ENCODE results near the gene SMC2.

The SMC2 gene

DNA sequence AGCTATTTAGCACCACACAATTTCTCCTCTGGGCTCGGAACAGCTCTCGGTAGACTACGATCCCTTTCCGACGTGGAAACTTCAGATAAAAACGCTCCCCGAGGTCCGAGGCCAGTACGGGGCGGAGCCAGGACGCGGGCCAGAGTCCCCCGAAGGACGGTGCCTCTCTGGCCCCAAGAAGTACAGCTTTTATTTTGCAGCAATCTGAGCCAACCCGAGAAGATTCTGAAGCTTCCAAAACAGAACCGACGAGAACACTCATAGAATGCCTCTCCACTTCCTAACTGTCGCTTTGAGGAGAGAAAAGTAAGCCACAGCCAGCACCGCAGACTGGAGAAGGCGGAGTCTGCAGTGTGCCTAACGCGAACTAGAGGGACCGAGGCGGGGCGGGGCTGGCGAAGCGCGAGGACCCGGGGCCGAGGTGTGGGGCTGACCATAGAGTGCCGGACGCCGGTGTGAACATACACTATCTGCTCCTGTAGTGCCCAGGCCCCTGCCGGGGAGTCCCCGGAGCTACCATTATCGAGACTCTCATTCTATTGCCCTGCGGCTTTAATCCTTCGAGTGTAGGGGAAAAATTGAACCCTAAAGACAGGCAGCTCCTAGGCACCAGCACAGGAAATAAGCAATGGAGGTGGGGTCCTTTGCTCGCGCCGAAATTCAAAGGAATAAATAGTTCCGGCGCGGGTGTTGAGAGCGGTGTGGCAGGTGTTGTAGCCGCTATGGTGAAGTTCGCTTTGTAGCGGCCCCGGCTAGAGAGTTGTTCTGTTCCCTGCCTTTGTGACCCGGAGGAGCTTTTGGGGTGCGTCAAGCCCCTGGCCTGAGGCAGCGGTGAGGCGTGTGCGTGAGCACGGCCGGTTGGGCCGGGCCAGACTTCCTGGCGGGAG lies at the start of gene SMC2:
SMC2 (plus strand) TSS at position 663 of the 887 bp plus-strand sequence. CDS start 1,076 bp downstream, outside the sequence.
- peak; percentile 88 for DNase-seq (ENCODE audit: low read depth)

DNA sequence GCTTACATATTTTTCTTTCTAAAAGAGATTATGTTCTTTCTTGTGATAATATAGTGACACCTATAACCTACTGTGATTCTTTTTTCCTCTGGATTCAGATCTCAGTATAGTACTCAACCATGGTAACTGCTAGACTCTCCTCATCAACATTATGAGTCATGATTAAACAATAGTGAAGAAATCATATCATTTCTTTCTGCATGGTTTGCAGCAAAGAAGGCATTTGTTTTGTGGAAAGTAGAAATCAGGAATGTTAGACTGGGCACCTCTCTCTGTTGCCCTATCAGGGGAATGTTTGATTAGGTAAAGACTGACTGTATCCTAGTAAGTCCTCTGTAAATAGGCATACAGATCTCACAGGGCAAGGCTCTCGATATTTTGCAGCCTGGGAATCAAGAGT lies 25.6 kb upstream of the SMC2 start:
- DNase-seq (ENCODE audit: low read depth) = no peak

DNA sequence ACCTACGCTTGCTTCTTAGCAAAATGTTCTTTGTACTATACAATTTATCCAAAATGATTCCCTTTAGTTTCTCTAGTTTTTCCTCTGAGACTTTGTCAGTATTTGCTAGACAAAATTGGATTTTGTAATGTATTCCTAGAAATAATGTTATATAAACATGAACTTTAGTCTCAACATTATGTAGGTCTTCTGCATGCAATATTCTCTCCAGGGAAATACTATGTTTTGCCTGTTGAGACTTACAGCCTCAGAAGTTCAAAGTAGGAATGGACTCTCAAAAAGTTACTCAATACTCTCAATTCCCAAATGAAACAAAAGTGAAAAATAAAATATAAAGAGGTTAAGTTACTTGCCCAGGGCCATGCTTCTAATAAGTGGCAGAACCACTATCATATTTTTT lies 24.8 kb upstream of the SMC2 start:
- no peak for DNase-seq (ENCODE audit: low read depth)

DNA sequence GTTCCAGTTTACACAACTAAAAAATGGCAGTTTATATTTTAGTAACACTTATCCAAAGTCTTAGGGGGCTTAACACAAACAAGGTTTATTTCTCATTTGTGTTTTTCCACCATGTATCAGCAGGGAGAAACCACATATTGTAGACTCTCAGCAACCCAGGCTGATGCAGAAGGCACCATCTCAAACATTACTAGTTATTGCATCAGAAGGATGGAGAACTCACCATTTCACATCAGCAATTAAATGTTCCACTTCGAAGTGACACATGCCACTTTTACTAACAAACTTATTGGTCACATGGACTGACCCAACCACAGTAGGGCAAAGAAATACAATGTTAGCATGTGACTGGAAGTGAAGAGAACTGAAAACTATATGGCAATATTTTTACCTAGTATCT lies 22.5 kb upstream of the SMC2 start:
- DNase-seq (ENCODE audit: low read depth) = no peak

DNA sequence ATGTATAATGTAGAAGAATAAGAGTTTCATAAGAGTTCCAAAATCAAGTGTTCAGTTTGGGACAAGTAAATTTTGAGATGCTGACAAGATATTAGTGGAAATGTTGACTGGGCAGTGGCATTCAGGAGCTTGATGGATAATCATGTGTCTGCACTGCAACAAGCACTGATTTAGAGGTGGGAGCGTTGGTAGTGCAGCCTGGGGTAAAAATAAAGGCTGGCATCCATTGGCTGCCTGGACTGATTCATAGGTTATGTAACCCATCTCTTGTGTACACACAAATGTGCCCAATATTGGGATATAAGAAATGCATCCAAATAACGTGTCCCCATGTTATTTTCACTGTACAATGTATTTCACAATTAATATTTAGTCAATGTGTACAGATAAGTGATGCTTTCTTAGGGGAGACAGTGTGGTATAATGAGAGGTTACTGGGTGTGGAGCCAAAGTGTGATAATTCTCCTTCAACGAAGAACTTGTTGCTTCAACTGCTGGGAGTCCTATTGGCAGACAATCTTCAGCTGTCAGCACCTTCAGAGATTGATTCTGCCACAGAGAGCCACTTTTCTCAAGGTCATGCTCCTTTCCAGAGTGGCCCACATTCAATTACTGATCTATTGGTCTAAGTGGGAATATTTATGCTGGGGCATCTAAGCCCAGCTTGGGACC lies 20.9 kb upstream of the SMC2 start:
- no peak for DNase-seq (ENCODE audit: low read depth)

DNA sequence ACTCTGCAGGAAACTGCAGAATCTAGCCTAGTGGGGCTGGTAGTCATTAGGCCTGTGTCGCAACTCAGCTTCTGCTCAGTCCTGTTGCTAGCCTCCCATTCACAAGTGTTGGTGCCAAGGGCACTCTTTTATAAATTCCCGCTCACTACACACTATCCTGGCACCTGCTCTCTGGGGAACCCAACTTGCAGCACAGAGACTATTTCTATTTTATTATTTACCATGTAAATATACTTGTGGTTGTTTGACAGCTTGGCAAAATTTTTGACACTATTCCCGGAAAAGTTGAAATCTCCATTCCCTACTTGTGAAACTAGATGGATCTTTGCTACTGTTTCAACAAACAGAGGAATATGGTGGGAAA lies 20.4 kb upstream of the SMC2 start:
- no peak for DNase-seq (ENCODE audit: low read depth)

DNA sequence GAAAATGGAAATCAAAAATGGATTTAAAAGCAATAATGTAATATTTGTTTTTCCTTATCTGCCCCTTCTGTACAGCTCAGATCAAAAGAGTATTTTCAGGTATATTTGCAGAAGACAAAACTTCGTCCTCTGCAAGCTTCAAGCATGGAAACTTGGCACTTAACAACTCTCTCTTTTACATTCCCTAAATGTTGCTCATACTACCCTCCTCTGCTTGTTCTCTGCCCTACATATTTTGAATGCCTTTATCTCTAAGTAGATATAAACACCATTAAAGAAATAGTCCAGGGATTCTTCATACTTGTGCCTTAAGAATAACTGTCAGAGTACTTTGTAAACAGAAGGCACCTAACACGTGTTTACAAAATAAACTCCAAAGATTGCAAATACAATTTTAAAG lies 19.2 kb upstream of the SMC2 start:
- no peak for DNase-seq (ENCODE audit: low read depth)

DNA sequence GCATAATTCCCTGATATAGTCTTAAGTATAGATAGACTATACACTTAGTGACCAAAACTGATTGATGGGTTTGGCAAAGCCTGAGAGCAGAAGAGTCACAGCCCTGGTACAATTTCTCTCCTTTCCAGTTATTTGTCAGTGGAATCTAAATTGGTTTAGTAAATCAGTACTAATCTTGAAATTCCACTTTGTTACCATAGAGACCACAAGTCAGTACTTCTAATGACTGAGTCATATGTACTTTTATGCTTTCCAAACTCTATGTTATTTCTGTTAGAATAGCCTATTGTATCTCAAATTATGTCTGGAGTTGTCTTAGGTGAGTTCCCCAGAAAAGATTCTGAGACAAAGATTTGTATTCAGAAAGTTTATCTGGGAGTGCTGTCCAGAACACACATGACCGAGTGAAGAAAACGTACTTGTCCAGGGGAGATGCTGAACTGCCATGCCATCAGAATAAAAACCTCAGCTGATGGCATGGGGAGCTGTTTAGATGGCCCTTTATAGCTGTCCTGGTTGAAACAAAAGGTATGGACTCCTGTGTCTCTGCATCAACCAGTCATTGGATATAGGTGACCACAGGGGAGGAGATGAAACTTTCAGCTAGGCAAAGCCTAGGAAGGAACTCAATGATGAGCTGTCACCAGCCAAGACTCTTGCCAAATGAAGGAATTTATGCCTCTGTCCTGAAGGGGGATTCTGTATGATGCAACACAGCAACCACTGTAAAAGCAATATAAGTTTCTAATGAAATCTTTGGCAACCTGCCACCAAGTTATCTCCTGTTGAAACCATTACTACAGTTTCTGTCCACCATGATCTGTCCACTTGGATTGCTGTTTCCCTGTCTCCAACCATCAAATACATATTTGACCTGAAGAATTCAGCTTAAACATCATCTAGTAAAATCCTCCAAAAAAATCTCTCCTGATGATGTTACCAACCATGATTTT lies 18.0 kb upstream of the SMC2 start:
- no peak for DNase-seq (ENCODE audit: low read depth)

DNA sequence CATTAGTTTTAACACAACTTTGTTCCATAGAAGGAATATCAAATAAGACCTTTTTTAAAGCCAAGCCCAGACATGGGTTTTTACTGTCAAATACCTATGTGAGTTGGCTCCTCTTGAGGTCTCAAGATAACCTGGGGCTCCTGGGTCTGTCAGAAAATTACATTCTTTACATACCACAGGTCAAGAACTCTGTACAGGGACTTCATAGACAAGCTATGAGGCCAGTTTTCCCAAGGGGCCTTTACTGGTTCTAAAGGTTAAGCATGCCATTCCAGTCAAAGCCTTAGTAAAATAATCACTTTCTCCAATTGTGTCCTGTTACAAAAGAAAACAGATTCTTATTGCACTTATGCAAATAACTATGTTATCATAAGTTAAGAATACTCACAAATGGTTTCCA lies 15.5 kb upstream of the SMC2 start:
- no peak for DNase-seq (ENCODE audit: low read depth)

DNA sequence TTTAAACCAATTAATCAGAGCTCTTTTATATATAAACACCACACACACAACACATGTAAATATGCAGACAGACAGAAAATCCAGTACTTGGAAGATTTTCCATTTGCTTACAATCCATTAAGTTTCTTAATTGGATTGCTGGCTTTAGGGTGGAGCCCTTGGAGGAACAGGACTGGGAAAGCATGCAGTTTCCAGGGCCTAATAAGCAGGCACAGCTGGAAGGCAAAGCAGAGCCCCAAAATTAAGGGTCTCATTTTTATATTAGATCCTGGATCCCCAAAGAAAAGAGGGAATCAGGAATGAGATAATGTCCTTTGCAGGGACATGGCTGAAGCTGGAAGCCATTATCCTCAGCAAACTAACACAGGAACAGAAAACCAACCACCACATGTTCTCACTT lies 13.1 kb upstream of the SMC2 start:
- DNase-seq (ENCODE audit: low read depth) = no peak

DNA sequence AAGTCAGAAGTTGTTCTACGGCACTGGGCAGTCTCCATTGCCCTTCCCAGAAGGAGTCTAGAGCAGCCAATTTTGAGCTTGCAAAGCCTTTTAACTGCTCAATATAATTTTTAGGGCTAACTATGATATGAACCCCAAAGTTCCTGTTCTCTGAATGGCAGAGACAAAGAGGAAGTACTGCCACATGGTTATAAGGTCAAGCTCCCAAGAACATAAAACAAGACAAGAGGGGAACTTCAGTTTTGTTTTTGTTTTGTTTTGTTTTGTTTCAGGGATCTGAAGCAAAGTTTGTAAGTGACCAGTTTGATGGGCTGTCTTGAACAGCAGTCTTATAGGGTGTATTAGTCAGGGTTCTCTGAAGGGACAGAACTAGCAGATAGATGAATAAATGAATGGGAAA lies 11.9 kb upstream of the SMC2 start:
- no peak for DNase-seq (ENCODE audit: low read depth)

DNA sequence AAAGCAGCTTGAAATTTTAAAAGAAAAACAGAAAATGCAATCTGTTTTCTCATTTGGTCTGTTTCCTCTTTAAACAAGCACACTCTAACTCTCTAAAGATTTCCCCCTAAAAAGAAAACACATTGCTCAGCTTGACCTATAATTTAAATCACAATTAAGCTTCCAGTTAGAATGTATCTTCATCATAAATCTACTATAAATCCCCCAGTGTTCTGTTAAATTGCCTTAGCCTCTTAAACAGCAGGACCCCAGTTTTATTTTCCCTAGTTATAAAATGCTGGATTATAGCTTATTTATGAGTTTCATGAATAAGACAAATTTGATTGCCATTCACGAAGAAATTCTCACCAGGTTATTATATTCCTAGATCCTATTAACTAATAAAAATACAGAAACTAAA lies 8.6 kb upstream of the SMC2 start:
- no peak for DNase-seq (ENCODE audit: low read depth)

DNA sequence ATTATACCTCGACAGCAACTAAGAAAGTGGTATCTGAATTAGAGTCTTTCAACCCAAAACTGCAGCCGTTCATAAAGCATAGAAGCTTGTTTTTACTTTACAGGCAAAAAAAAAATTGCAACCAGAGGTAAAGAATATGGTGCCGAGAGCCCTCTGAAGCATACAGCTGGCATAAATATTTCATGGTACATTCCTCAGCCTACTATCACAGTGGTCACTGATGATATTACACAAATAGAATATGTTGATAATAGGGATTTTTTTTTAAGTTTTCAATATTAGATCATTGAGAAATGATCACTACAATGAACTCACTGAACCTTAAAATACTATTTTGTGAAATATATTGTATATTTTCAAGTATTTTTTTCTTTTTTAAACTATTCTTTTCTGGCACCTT lies 6.2 kb upstream of the SMC2 start:
- DNase-seq (ENCODE audit: low read depth) = no peak

DNA sequence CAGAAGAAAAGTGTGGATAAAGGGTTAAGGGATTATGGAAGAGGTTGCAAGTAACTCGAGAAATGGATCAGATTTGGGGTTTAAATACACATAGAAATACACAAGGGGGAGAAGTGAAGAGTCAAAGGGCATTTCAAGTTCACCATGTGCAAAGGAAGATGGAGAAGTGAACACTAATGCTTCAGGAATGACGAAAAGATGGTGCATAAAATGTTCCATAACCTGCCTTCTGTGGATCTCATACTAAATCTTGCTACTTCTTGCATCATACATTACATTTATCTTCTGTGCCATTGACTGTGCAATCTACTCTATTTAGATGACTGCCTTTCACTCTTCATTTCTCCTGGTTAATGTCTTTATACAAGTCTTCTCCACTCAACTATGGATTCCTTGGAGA lies 5.7 kb upstream of the SMC2 start:
- DNase-seq (ENCODE audit: low read depth) = no peak

DNA sequence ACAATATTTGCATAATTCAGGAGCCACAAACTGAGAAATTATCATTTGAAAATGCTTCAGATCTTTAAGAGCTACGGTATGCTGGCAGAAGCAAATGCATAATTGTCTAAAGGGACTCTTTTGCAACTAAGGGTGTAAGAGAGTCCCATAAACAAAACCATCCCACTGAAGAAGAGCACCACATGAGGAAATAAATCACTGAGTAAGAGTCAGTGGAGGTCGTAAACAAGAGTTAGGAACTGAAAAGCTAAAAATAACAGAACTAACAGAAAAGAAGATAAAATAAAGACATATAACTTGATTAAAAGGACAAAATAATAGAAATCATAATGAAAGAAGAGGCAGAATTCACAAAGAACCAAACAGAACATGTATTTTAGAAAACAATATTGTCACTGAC lies 3.5 kb upstream of the SMC2 start:
- DNase-seq (ENCODE audit: low read depth) = no peak

DNA sequence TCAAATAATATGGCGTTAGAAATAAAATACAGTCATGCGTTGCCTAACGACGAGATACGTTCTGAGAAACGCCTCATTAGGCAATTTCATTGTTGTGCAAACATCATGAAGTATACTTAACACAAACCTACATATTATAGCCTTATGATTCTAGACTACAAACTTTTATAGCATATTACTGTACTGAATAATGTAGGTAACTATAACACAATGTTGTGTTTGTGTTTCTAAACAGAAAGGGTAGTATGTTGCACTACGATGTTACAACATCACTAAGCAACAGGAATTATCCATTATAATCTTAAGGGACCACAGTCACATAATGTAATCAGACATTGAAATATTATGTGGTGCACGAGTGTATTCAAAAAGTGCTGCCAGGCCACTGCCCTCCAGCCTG lies 3.0 kb upstream of the SMC2 start:
- no peak for DNase-seq (ENCODE audit: low read depth)

DNA sequence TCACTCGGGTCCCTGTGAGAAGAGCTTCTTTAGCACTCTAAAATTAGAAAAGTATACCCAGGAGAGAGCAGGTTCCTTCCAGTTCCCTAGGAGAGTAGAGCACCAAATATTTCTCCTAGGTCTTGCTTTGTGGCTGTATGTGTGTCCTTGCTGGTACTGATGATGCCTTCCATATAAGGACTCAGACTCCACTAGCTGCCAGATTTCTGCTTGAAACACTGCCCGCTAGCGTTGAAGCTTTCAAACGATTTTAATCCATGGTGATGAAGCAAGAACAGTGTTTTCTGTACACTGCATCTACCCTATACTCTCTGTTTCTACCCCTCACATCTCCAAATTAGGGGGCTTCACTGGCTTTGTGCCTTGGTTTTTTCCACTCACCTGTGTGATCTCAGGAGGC lies 2.4 kb upstream of the SMC2 start:
- DNase-seq (ENCODE audit: low read depth) = no peak

DNA sequence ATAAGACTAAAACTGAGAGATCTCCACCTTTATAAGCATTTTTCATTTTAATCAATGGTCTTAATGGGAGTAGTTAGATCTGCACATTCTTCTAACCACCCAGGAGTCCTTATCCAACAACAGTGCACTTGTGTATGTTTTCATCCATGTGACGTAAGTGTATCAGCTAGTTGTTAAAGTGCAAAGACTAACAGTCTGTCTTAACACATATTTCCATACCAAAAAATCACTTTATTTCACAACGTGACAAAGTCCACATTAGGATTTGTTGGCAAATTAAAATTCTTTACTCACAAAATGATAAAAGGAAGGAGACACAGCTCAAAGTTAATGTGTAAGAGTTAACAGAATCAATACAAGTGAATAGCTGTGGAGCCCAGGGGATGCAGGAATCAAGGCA lies 1.9 kb upstream of the SMC2 start:
- DNase-seq (ENCODE audit: low read depth) = no peak

DNA sequence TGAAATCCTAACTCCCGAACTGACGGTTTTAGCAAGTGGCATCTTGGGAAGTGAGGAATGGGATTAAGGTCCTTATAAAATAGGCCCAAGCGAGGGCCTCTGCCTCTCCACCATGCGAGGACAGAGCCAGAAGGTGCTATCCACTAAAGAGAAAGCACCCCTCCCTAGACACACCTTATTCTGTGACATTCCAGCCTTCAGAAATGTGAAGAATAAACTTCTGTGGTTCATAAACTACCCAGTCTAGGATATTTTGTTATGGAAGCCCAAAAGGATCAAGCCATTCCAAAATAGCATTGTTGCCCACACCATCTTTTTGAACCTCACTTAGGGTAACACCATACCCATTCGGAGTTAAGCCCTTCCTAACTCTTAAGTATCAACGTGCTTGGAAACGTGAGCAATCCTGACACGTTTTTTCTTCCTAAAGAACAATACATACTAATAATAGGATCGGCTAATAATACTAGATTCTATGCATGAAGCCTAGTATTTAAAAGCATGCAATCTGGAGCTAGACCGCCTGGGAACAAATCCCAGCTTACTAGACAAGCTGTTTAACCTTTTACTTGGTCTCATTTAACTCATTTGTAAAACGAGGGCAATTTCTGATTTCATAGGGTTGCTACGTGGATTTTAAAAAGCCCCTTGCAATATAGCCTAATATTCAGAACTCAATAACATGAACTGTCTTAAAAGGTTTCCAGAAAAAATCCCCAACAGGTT lies 1.1 kb upstream of the SMC2 start:
- DNase-seq (ENCODE audit: low read depth) = no peak

DNA sequence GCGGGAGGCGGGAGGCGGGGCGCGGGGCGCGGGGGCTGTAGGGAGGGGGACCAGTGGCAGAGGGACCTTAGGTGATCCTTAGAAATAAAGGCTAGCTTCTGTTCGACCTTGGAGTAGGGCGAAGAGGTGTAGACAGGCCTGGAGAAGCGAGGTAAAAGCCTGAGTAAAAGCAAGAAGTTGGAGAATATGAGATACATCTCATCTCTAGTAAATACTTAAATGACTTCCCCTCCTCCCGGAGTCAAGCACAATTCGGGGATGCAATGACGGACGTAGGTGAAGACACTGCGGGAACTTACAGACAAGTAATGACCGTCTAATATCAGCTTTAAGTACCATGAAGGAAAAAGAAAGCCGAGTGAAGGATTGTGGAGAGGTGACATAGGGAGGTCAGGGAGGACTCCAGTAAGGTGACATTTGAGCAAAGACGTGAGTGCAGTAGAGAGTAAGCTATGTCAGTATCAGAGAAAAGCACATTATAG lies 466 bp downstream of the SMC2 start:
- no peak for DNase-seq (ENCODE audit: low read depth)

DNA sequence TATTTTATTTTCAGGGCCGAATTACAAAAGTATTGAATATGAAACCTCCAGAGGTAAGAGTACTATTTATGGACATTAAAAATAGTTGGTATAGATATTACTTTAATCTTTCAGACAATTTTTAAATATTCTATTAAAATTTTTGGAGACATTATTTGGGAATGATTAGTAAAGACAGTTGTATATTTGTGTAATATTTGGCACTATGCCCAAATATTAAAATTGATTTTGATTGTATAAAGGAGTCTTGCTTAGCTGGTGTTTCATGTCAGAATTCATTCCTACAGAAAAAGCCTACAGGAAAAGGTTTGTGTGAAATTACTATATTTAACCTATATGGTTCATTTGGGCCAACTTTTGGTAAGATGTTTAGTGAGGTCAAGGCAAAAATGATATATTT lies 5.5 kb downstream of the SMC2 start:
- DNase-seq (ENCODE audit: low read depth) = no peak

DNA sequence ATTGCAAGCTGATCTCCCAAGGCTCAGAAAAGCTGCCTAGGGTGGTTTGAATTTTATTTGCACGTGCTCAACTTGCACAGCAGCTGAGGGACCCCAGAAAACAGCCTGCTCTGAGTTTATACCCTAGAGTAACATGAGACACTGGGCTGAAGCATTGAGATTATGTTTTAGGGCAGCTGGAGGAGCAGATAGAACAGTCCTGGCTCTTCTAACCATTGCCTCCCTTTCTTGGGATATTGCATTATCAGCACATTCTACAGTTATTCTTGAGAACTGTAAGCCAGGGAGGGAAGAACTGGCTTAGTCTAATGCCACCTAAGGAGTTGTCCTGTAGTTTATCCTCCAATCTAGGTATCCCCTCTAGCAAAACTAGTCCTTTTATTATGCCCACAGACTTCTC lies 10.3 kb downstream of the SMC2 start:
- DNase-seq (ENCODE audit: low read depth) = no peak

Data from activated T-cell treated with anti-CD3 and anti-CD28 coated beads for 48 hours (primary cell).